Activated CD4-positive, CD25-positive, alpha-beta regulatory T cell treated with anti-CD3 and anti-CD28 coated beads, Interleukin-2, amount 50 U/mL, for 24 hours (primary cell): ENCODE results near the gene DMBX1.

Experiments used
- ATAC-seq, 2 donors: fragments of 150-1000 bp; cut with Tn5 transposase; one replicate each; pipeline ENCODE4 v1.10.0; 2021; ENCODE audit warnings: mild to moderate bottlenecking in 1 of 2, moderate library complexity in 1 of 2

DMBX1 gene

GRCh38 chr1:46461017-46461808 is 28.4 kb upstream of the DMBX1 start:
- ATAC-seq = no peak

GRCh38 chr1:46461809-46462448 is 27.7 kb upstream of the DMBX1 start:
- no peak for ATAC-seq

GRCh38 chr1:46464013-46464548 is 25.6 kb upstream of the DMBX1 start:
- ATAC-seq = no peak

- ATAC-seq = no peak
Observed at GRCh38 chr1:46464915-46465314, 24.7 kb upstream of the DMBX1 start.

GRCh38 chr1:46465981-46466476 is 23.6 kb upstream of the DMBX1 start:
- no peak for ATAC-seq

GRCh38 chr1:46466477-46467182 is 23.0 kb upstream of the DMBX1 start:
- peak in 1 of 2 donors; percentile 10 for ATAC-seq

- ATAC-seq = no peak
Observed at GRCh38 chr1:46467183-46467504, 22.5 kb upstream of the DMBX1 start.

- no peak for ATAC-seq
Observed at GRCh38 chr1:46469881-46470280, 19.8 kb upstream of the DMBX1 start.

- ATAC-seq = no peak
Observed at GRCh38 chr1:46471848-46472492, 17.7 kb upstream of the DMBX1 start.

GRCh38 chr1:46472498-46473181 is 17.0 kb upstream of the DMBX1 start:
- no peak for ATAC-seq

- no peak for ATAC-seq
Observed at GRCh38 chr1:46473991-46474390, 15.6 kb upstream of the DMBX1 start.

GRCh38 chr1:46474570-46474969 is 15.1 kb upstream of the DMBX1 start:
- ATAC-seq = no peak

- ATAC-seq = no peak
Observed at GRCh38 chr1:46476673-46477072, 13.0 kb upstream of the DMBX1 start.

GRCh38 chr1:46477153-46477929 is 12.3 kb upstream of the DMBX1 start:
- ATAC-seq = peak; percentile 67 to 77

- ATAC-seq = no peak
Observed at GRCh38 chr1:46478721-46479485, 10.7 kb upstream of the DMBX1 start.

- no peak for ATAC-seq
Observed at GRCh38 chr1:46479744-46480350, 9.8 kb upstream of the DMBX1 start.

- no peak for ATAC-seq
Observed at GRCh38 chr1:46480959-46481646, 8.5 kb upstream of the DMBX1 start.

- no peak for ATAC-seq
Observed at GRCh38 chr1:46481961-46482360, 7.7 kb upstream of the DMBX1 start.

- no peak for ATAC-seq
Observed at GRCh38 chr1:46483589-46483988, 6.0 kb upstream of the DMBX1 start.
